HG03521 (cell line): ENCODE results near the gene PTH1R.

Experiments
- ATAC-seq: cut with Tn5 transposase; IDR thresholded peaks from one replicate; pipeline ENCODE4 v1.9.1; 2021; ENCODE audit warnings: mild to moderate bottlenecking, moderate library complexity; ENCODE audit not compliant: unreplicated experiment

PTH1R gene

GRCh38 chr3:46942481-46943236 is 65.1 kb downstream of the PTH1R start:
- no peak for ATAC-seq

- no peak for ATAC-seq
Measured at GRCh38 chr3:46943237-46944187, 66.0 kb downstream of the PTH1R start.

GRCh38 chr3:46944191-46944590 is 66.7 kb downstream of the PTH1R start:
- no peak for ATAC-seq

GRCh38 chr3:46946416-46946815 is 68.9 kb downstream of the PTH1R start:
- no peak for ATAC-seq

GRCh38 chr3:46946856-46947545 is 69.5 kb downstream of the PTH1R start:
- no peak for ATAC-seq

GRCh38 chr3:46947546-46947901 is 70.0 kb downstream of the PTH1R start:
- ATAC-seq: no peak

GRCh38 chr3:46947981-46948791 is 70.7 kb downstream of the PTH1R start:
- no peak for ATAC-seq

GRCh38 chr3:46948830-46949671 is 71.5 kb downstream of the PTH1R start:
- peak; percentile 54 for ATAC-seq

GRCh38 chr3:46950177-46950576 is 72.7 kb downstream of the PTH1R start:
- ATAC-seq: no peak

GRCh38 chr3:46950650-46951241 is 73.2 kb downstream of the PTH1R start:
- ATAC-seq: no peak

GRCh38 chr3:46952813-46953212 is 75.3 kb downstream of the PTH1R start:
- ATAC-seq: no peak
